Stimulated activated naive CD8-positive, alpha-beta T cell treated with anti-CD3 and anti-CD28 coated beads, Interleukin-15, Interleukin-2, amounts not matched to agents 100 U/mL and 50 U/mL, for 24 hours (primary cell): ENCODE measurements around the gene TMEM108.
"Not testable (repeated sequence)": the region's sequence is repeated elsewhere in the genome, so short reads cannot be mapped to it uniquely, and the experiment has no call there.

Experiments
- ATAC-seq: fragments of 150-1000 bp; cut with Tn5 transposase; one replicate; pipeline ENCODE4 v1.10.0; 2021
- DNase-seq: peaks from one replicate; pipeline ENCODE4 v3.0.0; 2021

Gene TMEM108

DNA sequence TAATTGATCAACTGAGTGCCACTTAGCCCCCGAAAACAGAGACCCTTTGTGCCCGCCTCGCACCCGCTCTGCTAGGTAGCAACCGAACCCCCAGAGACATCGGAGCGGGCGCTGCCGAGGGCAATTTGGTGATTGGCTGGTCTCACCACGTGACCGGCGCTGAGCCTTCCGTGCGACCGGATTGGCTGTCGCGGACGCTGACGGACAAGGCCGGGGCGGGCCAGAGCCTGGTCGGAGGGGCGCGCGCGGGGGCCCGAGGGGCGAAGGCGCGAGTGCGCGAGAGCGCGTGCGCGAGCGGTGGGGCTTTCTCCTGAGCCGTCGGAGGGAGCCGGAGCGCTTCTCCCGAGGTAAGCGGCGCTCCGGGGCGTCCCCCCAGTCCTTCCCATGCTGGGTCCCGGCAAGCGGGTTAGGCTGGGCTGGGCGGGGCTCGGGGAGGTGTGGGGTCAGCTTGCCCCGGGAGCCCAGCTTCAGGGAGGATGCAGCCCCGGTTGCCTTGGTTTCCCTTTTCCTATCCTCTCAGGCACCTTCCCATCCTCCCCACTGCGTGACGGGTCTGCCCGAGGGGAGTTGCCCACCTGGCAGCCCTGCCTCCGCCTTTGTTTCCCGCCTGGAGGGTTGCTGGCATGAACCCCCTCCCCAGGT lies at the start of gene TMEM108:
TMEM108 (plus strand) TSS at position 303 of the 642 bp plus-strand sequence.
- peak; percentile 40 for DNase-seq
- ATAC-seq: peak; percentile 24

DNA sequence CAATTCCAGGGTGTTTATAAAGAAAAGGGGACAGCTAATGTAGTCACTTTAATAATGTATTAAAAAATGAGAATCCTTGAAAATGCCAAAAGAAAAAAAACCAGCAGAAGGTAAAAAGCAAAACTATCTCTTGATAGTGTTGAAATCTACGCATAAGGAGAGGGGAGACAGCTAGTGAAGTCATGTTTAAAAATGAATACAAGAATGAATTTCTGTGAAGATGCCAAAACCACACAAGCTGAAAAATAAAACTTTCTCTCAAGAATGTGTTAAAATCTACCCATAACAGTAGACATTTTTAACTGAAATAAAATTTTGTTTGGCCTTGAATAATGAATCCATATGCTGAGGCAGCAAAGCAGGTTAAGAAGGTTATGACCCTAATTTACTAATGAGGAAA lies 42.2 kb upstream of the TMEM108 start:
- ATAC-seq (no peak), DNase-seq (no peak)

DNA sequence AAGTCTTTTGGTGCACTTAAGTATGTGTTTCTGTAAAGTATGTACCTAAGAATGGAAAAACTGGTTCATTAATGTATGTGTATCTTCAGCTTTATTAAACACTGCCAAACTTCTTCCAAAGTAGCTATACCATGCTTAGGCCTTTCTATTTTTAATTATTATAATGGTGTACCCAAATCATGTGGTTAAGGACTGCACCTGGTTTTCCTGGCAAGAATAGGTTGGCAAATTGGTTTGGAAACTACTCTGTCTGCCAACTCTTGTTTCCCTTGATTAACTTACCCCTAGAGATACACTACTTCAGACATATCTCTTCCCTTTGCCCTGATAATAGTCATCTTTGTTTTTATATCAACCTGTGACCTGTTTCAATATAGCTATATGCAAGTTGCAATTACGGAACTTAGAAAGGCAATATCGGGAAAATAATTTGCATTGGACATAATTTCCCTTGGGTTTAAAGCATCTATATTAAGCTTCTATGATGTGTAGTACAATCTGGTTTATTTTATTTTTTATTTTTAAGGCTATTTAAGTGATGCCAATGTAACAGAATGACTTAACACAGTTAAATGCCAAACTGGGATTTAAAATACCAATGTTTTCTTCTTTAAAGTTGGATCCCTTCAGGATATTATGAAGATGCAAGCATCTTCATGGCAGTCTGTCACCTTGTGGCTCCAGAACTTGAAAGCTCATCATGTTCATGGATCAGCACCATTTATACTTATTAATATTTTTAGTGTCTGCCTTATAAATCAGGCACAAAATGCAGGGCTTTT lies 40.6 kb upstream of the TMEM108 start:
- DNase-seq (no peak), ATAC-seq (no peak)

DNA sequence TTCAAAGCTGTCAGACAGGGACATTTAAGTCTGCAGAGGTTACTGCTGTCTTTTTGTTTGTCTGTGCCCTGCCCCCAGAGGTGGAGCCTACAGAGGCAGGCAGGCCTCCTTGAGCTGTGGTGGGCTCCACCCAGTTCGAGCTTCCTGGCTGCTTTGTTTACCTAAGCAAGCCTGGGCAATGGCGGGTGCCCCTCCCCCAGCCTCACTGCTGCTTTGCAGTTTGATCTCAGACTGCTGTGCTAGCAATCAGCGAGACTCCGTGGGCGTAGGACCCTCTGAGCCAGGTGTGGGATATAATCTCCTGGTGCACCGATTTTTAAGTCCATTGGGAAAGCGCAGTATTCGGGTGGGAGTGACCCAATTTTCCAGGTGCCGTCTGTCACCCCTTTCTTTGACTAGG lies 33.2 kb upstream of the TMEM108 start:
- not testable (repeated sequence) for DNase-seq, ATAC-seq

DNA sequence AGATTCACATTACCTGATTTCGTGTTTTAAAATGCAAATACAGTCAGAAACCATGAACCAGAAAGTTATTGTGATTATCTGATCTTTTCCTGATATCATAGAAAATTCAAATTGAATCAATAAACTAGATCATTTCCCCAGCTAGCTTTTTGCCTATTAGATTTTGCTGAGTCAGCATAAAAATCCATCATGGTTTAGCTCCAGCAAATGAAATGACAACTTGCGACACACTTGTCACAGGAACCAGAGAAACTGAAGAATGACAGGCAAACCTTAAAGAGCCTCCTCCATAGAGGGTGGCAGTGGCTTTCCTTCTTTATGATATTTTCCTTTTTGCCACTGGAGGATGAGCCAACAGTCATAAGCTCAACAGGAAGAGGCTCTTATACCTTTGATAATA lies 30.6 kb upstream of the TMEM108 start:
- DNase-seq (no peak), ATAC-seq (no peak)

DNA sequence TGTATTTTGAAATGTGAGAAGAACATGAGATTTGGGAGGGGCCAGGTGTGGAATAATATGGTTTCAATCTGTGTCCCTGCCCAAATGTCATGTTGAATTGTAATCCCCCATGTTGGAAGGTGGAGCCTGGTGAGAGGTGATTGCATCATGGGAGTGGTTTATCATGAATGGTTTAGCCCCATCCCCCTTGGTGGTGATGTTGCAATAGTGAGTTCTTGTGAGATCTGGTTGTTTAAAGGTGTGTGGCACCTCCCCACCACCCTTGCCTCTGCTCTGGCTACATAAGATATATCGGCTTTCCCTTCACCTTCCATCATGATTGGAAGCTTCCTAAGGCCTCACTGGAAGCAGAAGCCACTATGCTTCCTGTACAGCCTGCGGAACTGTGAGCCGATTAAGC lies 23.9 kb upstream of the TMEM108 start:
- no peak for ATAC-seq
- no peak for DNase-seq

DNA sequence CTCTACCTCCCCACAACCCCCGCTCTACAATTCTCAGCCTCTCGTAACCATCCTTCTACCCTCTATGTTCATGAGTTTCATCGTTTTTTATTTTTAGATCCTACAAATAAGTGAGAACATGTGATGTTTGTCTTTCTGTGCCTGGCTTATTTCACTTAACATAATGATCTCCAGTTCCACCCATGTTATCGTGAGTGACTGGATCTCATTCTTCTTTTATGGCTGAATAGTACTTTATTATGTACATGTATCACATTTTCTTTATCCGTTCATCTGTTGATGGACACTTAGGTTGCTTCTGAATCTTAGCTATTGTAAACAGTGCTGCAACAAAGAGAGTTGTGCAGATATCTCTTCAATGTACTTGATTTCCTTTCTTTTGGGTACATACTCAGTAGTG lies 22.6 kb upstream of the TMEM108 start:
- not testable (repeated sequence) for DNase-seq, ATAC-seq

DNA sequence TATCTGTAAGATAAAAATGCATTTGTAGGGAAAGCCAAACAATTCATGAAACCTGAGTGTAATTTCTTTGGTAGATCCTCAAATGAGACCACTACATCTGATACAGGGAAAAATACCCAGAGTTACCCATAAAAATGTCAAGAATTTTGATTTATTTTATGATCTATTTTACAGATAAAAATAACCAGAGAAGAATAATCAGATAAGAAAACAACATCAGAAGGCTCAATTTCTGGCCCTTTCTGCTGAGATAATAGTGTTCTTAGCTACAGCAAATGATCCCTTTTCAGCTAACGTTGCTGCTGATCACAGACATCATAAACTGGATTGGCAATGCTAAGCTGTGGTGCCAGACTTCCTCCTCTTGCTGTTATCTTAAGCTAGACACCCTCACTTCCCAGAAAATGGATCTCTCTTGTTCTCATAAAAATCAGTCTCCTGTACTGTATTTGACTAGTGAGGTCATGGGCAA lies 21.3 kb upstream of the TMEM108 start:
- ATAC-seq (no peak), DNase-seq (no peak)

DNA sequence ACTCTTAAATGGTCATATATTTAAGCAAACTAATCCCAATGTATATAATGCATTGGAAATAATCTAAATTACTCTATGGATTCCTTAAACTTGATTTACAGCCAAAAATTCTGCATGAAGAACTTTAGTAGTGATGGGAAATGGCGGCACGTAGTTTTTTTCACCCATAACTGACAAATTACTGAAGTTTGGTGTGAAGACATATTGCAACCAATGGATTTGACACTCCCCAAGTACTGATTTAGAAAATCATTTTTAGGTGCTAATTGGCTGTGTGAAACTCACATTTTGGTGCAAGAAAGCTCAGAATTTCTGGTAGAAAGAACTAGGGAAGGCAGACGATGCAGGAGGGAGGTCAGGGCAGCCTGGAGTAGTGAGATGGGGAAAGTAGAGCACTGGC lies 19.3 kb upstream of the TMEM108 start:
- no peak for ATAC-seq

DNA sequence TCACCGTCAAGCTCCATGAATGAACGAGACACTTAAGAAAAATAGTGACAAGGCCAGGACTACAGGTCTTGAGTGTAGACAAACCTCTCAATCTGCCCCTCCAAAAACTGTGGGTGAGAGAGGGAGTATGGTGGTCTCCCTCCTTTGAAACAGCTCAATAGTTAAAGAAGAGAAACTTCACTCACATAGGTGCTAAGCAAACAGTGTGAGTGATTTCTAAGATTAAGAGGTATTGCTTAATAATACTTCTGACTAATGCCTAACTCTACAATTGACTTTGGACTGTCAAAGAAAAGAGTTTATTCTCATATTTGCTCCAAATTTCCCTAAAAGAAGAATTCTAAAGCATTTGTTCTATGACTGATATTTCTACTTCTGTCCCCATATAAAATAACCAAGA lies 17.0 kb upstream of the TMEM108 start:
- DNase-seq (no peak), ATAC-seq (no peak)

More for the DNA sequence above, 19.3 kb upstream of the TMEM108 start:
- DNase-seq: no peak

DNA sequence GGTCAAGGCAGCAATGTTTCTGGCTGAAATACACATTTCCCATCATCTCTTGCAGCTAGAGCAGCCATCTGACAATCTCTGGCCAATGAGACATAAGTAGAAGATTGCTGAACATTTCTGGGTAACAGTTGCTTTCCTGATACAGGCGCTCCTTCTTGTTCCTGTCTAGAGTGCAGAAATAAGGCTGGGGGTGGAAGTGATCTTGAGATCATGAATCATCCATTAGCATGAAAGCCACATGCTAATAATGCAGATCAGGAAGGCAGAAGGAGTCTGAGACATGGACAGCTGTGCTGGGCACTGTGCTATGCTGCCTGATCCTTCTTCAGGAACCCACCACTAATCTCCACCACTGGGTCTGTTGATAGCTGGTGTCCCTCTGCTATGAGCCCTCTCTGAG lies 14.8 kb upstream of the TMEM108 start:
- DNase-seq: no peak
- no peak for ATAC-seq

DNA sequence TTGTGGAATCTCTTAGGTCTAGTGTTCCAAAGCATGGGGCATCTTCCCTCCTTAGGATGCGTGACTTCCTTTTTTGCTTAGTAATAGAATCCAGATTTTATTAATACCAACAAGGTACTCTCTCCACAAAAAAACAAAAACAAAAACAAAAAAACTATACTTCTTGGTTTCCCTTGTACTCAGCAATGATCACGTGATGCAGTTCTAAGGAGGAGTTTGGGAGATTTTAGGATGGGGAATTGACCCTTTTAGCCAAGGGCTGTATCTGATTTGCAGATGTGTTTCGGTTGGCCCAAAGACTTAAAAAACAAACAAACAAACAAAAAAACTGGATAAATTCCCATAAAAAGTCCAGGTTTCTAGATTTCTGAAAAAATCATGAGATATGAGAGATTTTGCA lies 12.6 kb upstream of the TMEM108 start:
- DNase-seq: no peak
- ATAC-seq: no peak

DNA sequence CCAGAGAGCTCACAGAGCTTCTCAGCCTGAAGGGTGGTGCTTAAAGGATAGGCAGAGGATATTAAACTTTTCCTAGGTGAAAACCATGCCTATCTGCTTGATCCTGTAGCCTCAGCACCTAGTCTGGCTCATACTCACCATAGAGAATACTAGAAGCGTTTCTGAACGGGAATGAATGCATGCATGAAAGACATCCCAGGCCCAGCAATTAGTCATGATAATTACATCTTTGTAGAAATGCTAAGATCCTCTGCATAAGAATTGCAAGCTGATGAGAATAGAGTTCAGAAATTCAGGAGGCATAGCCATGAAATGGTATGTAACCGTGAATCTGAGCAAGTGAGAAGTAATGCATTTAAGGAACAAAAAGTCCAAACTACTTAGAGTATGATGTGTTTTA lies 5.9 kb upstream of the TMEM108 start:
- DNase-seq (no peak), ATAC-seq (no peak)

DNA sequence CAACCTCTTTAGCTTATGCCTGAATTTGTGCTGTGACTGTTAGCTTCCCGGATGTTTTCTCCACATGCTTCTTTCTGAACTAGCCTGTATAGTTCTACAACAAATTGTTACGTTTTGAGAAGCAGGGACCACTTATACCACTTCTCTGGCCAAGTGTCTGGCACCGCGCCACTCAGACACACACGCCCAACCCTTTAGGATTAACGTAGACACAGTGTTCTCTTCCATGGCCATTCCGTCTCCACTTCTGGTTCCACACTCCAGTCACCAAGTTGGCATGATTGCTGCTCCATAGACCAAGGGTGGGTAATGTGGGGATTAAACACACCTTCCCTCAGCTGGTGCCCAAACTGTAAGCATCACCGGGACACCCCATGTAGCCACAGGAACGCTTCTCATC lies 755 bp upstream of the TMEM108 start:
- DNase-seq: no peak

DNA sequence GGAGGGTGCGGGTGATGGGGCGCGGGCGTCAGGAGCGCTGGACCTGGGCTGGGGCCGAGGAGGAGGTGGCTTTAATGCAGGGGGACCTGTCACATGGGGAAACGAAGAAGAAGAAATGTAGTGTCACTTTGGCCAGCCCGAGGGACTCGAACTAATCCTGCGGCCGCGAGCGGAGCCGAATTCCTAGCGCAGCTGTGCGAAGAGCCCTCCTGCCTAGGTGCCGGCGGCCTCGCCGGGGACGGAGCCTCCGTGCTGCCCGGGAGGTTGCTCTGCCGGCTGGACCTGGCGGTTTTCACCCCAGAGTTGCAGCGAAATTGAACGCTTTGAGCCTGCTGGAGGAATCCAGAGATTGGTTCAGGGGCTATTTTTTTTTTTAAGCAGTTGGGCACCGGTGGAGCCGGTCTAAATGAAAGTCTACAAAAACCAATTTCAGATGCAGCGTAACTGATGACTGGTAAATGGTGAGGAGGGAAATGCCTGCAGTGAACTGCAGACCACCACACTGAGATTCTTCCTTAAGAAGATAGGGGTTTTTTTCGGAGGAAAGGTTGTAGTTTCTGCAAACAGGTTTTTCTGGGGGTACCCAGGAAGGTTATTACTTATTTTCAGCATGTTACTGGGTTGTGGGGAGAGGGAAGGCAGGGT lies 662 bp downstream of the TMEM108 start:
- DNase-seq (no peak), ATAC-seq (peak; percentile 37)

More for the DNA sequence above, 755 bp upstream of the TMEM108 start:
- ATAC-seq: no peak

DNA sequence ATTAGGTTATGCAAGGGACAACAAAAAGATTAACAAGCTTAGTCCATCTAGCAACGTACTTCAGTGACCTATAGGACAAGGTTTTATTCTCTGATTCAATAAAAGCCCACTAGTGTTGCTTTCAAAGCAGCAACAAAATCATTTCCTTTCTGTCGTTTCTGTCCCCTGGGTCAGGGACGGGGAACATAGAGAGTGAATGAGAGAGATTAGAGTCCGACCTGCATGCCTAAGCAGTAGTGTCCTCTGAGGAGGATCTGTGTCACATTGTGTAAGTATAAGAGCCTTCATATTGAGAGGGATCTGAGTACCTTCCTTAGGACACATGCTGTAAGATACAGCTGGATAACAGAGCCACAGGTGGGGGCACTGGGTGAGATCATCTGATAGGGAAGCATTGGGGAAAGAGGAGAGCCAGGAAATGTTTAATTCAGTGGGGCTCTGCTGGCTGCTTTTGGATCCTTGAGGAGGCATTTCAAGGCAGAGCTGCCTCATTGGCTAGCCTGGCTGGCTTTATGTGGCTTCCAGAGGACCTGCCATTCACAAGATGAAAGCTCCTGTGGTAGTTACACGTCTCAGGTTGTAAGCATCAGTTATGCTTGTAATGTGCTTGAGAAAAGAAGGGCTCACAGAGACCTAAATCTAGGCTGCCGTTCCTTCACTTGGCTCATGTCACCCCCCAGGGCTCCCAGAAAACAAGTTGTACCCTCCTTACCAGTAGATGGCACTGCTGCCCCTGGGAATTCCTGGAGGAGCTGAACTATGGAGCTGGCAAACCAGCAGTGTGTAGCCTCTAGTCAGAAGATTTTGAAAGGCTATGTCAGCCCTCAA lies 2.7 kb downstream of the TMEM108 start:
- ATAC-seq: no peak
- peak; percentile 51 for DNase-seq

DNA sequence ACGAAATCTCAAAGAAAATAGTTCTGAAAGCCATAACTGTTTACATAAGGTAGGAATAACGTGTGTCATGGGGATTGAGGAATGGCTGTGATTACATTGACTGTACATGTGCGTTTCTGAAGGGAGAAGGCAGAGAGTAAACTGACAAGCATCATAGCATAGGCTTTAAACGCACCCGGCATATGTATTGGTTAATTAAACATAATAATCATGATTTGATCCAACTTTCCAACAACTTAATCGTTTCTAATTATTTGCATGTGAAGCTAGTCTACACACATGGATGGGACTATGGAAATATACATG lies 3.3 kb downstream of the TMEM108 start:
- ATAC-seq (no peak), DNase-seq (no peak)

DNA sequence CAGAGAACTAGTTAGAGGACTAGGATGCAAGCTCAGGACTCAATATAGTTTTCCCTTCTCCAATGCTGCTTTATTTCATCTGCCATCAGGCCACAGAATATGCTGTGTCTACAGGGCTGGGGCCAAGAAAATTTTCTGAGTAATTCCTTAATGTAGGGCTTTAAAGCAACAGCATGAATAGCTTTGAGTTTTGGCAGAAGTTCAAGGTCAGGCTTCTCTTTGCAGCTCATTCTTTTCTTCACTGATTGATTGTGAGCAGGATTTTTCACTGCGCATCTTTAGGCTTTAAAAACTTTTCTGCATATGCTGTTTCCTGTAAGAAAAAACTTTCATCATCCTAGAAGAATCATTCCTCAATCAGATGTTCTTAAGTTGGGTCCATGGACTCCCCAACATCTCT lies 4.6 kb downstream of the TMEM108 start:
- DNase-seq (no peak), ATAC-seq (no peak)

DNA sequence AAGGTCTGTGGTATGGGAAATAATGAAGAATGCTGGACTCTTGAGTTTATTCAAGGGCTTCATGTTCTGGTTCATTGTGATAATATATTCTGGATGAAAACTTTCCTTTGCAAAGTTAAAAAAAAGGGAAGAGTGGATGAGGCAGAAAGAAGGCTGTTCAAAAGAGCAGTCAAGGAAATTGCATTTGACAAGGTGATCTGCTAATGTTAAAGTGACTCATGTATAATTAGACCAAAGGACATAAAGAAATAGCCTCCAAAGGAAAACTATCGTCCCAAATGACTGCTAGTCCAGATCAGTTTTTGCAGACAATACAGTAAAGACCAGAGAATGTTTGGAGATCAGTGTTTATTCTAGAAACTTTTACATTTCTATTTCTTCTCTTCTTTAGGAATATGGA lies 9.8 kb downstream of the TMEM108 start:
- no peak for DNase-seq
- ATAC-seq: no peak

DNA sequence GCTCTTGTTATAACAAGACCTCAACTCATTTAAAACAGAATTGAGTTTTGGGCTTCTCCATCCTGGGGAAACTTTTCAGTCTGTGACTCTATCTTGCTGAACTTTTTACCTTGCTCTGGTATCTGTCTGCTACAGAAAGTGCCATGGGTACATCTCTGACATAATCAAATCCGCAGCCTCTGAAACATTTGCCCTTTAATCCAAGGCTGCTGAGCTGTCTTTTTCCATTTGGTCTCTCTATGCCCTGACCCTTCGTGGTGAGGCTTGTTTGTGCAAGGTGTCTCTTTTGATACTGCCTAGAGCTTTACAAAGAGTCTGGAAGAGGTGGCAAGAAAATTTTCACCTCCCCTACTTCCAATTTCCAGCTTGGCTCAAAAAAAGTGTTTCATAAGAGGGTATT lies 11.3 kb downstream of the TMEM108 start:
- no peak for DNase-seq
- no peak for ATAC-seq

DNA sequence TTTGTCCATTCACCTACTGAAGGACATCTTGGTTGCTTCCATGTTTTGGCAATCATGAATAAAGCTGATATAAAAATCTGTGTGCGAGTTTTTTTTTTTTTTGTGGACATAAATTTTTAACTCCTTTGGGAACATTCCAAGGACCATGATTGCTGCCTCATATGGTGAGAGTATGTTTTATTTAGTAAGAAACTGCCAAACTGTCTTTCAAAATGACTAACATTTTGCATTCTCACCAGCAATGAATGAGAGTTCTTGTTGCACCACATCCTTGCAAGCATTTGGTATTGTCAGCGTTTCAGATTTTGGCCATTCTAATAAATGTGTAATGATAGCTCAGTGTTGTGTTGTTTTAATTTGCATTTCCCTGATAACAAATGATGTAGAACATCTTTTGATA lies 12.7 kb downstream of the TMEM108 start:
- ATAC-seq: no peak
- DNase-seq: no peak

DNA sequence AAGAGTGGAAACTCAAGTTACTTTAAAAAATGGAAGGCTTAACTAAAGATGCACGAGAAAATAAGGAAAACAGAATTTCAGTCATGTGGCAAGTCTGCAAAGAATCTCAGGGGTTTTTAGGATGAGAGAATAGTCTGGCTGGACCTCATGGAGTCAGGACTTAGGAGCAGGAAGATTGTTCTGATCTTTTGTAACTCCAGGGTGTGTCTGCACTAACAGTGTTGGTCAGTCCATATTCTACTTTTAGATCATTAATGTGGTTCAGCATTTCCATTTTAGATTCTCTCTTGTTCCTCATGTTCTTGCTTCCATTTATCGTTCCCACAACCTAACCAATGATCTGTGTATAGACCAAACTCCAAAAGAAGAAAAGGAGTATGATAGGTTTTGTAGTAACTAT lies 15.3 kb downstream of the TMEM108 start:
- ATAC-seq (no peak), DNase-seq (no peak)

DNA sequence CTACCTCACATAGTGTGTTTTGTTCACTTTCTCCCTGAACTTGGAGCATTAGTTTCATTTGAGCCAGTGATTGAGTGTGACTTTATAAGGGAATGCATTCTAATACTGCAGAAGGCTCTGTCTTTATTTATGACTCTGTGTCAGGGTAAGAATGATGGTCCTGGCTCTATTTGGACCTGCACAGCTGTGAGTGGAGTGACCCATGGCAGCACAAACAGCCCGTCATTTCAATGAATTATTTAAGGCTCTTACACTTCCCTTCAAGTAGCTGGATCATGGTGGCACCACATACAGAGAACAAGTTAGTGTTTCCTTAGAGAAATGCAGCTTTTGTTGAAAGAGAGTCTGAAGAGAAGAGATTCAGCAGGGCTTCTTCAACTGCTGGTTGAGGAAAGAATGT lies 16.4 kb downstream of the TMEM108 start:
- DNase-seq: no peak
- ATAC-seq: no peak
